GM12878 (cell line): ENCODE measurements around the gene XPO1. TPM values are rescaled to one million over a fixed set of nuclear protein-coding genes. Genes with fewer than 3 reads are reported as not detected.

Source experiments
- ATAC-seq: fragments of 200-7000 bp; cut with Tn5 transposase; 3 replicates; pipeline ENCODE4 v1.9.1; 2020; ENCODE audit warnings: mild to moderate bottlenecking, moderate library complexity
- BruUV-seq: library from RNA; stranded (reverse); fragments of 400-500 nt; replicated peaks from 2 replicates; lab custom pipeline; 2021; lab: Mats Ljungman, UMichigan
- CTCF ChIA-PET: fragments of 300-600 bp; sonication (Branson Sonifier 250); formaldehyde crosslinking; extraction: SDS; loops from one replicate; lab custom pipeline; 2021; ENCODE audit warnings: inconsistent platforms; lab: Yijun Ruan, JAX
- POLR2A ChIA-PET: fragments of 350-600 bp; formaldehyde crosslinking; extraction: SDS; loops from one replicate; lab custom pipeline; 2021; ENCODE audit warnings: inconsistent platforms; lab: Charles Lee
- RAD21 ChIA-PET: fragments of 300-600 bp; sonication (Branson Sonifier 250); formaldehyde crosslinking; loops from one replicate; lab custom pipeline; 2023; ENCODE audit warnings: antibody characterized with exemption; ENCODE audit not compliant: unreplicated experiment; lab: Charles Lee
- SMC1A ChIA-PET: fragments of 300-600 bp; sonication (Branson Sonifier 250); formaldehyde crosslinking; loops from one replicate; lab custom pipeline; 2023; ENCODE audit not compliant: unreplicated experiment, uncharacterized antibody; lab: Charles Lee
- DNase-seq: peaks from one replicate; pipeline ENCODE4 v3.0.0-alpha.2; 2011; ENCODE audit warnings: low read depth, low spot score
- FAIRE-seq: peaks from 3 replicates; lab custom pipeline; 2011; peaks lifted over from hg19 to GRCh38; lab: Jason Lieb, UNC
- H2AFZ ChIP-seq: 2 replicates; pipeline ENCODE4 v1.6.0; 2011; ENCODE audit warnings: low read depth, low read length, control low read depth; ENCODE audit not compliant: control insufficient read depth
- H3K27ac ChIP-seq: 2 replicates; pipeline ENCODE4 v1.5.1; 2011; ENCODE audit warnings: control low read depth; ENCODE audit not compliant: control insufficient read depth, insufficient read depth
- H3K27me3 ChIP-seq, 2 experiments: replicated peaks in 1 of 2; 2 replicates each; pipeline versions ENCODE4 v1.6.0 to v1.6.1; 2011; ENCODE audit warnings: low read length in 1 of 2; ENCODE audit not compliant: control insufficient read depth in 2 of 2, insufficient read depth in 2 of 2
- H3K36me3 ChIP-seq, 2 experiments: 2 replicates each; pipeline ENCODE4 v1.5.1; 2011; ENCODE audit warnings: low read length in 1 of 2; ENCODE audit not compliant: control insufficient read depth in 2 of 2, insufficient read depth in 2 of 2
- H3K4me1 ChIP-seq: 2 replicates; pipeline ENCODE4 v1.6.1; 2011; ENCODE audit warnings: mild to moderate bottlenecking, low read length, moderate library complexity, mixed read lengths; ENCODE audit not compliant: control insufficient read depth, insufficient read depth
- H3K4me2 ChIP-seq: 2 replicates; pipeline ENCODE4 v1.6.0; 2011; ENCODE audit warnings: control low read depth; ENCODE audit not compliant: control insufficient read depth, insufficient read depth
- H3K4me3 ChIP-seq: fragments of 200-600 bp; sonication (generic); 2 replicates; pipeline ENCODE4 v1.5.1; 2016
- H3K79me2 ChIP-seq: 2 replicates; pipeline ENCODE4 v1.6.0; 2011; ENCODE audit warnings: low read length; ENCODE audit not compliant: control insufficient read depth, insufficient read depth
- H3K9ac ChIP-seq: 2 replicates; pipeline ENCODE4 v1.8.0; 2011; ENCODE audit warnings: low read length, control low read depth, mixed read lengths; ENCODE audit not compliant: control insufficient read depth, insufficient read depth
- H3K9me3 ChIP-seq: replicated peaks from 3 replicates; pipeline ENCODE4 v1.5.1; 2011; ENCODE audit warnings: mild to moderate bottlenecking, low read length; ENCODE audit not compliant: control insufficient read depth, insufficient read depth
- H4K20me1 ChIP-seq: 2 replicates; pipeline ENCODE4 v1.6.0; 2011; ENCODE audit not compliant: control insufficient read depth, insufficient read depth
- ATF2 ChIP-seq: IDR thresholded peaks from 2 replicates; pipeline ENCODE4 v1.6.1; 2012; ENCODE audit warnings: low read length, inconsistent platforms
- CTCF ChIP-seq, 3 experiments: IDR thresholded peaks in 2 of 3; conservative IDR thresholded peaks in 1 of 3; 2 replicates each; pipeline ENCODE4 v1.5.1; 2011; ENCODE audit warnings: low read depth in 3 of 3, low read length in 3 of 3, mild to moderate bottlenecking in 3 of 3, control low read depth in 2 of 3, moderate library complexity in 2 of 3, inconsistent platforms in 1 of 3, mixed read lengths in 1 of 3; ENCODE audit not compliant: control insufficient read depth in 2 of 3, insufficient read depth in 1 of 3; ENCODE audit errors: extremely low read depth in 1 of 3
- RB1 ChIP-seq: fragments of 450-650 bp; formaldehyde crosslinking; IDR thresholded peaks from 2 replicates; pipeline ENCODE4 v1.6.1; 2017; ENCODE audit warnings: mild to moderate bottlenecking, borderline replicate concordance
- SP1 ChIP-seq: IDR thresholded peaks from one replicate; pipeline ENCODE4 v1.6.1; 2011; ENCODE audit warnings: low read depth, low read length
- TARDBP ChIP-seq: IDR thresholded peaks from 2 replicates; pipeline ENCODE4 v1.6.1; 2016; ENCODE audit warnings: borderline replicate concordance
- TCF12 ChIP-seq: IDR thresholded peaks from 2 replicates; pipeline ENCODE4 v1.6.1; 2011; ENCODE audit warnings: low read depth, mild to moderate bottlenecking, low read length
- ZNF622 ChIP-seq: fragments of 450-650 bp; IDR thresholded peaks from 2 replicates; pipeline ENCODE4 v1.6.1; 2017; ENCODE audit warnings: mild to moderate bottlenecking, inconsistent platforms
- WGBS: methylation state at CpG from one replicate; pipeline ENCODE4 v1.1.6; 2016; ENCODE audit warnings: low lambda C conversion rate; ENCODE audit not compliant: insufficient replicate concordance, insufficient coverage; ENCODE audit errors: missing lambda C conversion rate; 5-methylcytosine and 5-hydroxymethylcytosine counted together
- in situ Hi-C: fragments of 300-500 bp; cut with MboI; formaldehyde crosslinking; loops from 9 replicates; pipeline ENCODE4 v1.14.3; 2018; ENCODE audit warnings: mixed read lengths
- intact Hi-C: fragments of 100-400 bp; cut with micrococcal nuclease; formaldehyde crosslinking; loops from one replicate; pipeline ENCODE4 v1.14.2; 2022; ENCODE audit not compliant: unreplicated experiment
- polyA plus RNA-seq, 11 experiments: library from polyadenylated mRNA; depleted of rRNA in 4 of 11; unstranded in 6 of 11; stranded (reverse) in 5 of 11; fragments of >200 nt; fragmentation: Nextera tagmentation in 4 of 11; fragmentation: Illumina TruSeq in 1 of 11; extraction: Ambion mirVana in 4 of 11; extraction: Trizol in 1 of 11; gene quantifications; 1 replicate in 1 of 11; 2 replicates in 10 of 11; pipeline versions ENCODE4 v1.2.1 to v1.2.3, GENCODE V29; 2011 to 2016; ENCODE audit warnings: inconsistent platforms in 2 of 11, missing spikeins in 2 of 11, low read depth in 1 of 11
- total RNA-seq, 4 experiments: library from RNA; depleted of rRNA in 3 of 4; stranded (reverse); fragments of >200 nt in 3 of 4; fragmentation: Illumina TruSeq in 1 of 4; extraction: Trizol in 1 of 4; gene quantifications; 2 replicates each; pipeline versions ENCODE4 v1.2.1 to v1.2.3, GENCODE V29; 2013 to 2021
- TF ChIP-seq, protein P1 (sequence below): IDR thresholded peaks from 2 replicates; pipeline ENCODE4 v1.6.1; 2011; ENCODE audit warnings: borderline replicate concordance, low read depth, mild to moderate bottlenecking, moderate library complexity, mixed read lengths, low read length; ENCODE audit not compliant: insufficient read depth; ENCODE audit errors: extremely low read length
- TF ChIP-seq, protein P2 (sequence below): fragments of 450-650 bp; IDR thresholded peaks from 2 replicates; pipeline ENCODE4 v1.6.1; 2017; ENCODE audit warnings: mild to moderate bottlenecking, low read depth, inconsistent platforms; ENCODE audit not compliant: poor library complexity, severe bottlenecking
- TF ChIP-seq, protein P3 (sequence below): fragments of 450-650 bp; IDR thresholded peaks from 2 replicates; pipeline ENCODE4 v1.6.1; 2017; ENCODE audit warnings: mild to moderate bottlenecking

Gene XPO1
- total and polyA plus RNA-seq, 10 of the 15 experiments (the other 5 are each of a cell fraction or from before 2014, with no cell fraction given) = 57.3 to 216 (median 153) TPM

GRCh38 chr2:61492476-61492875 is 45.7 kb downstream of the XPO1 start:
- intact Hi-C loops = loop anchor here (10.0 kb wide), 1 partner anchor 382 kb away; no protein-coding TSS in a partner anchor
- no peak for FAIRE-seq
- Histone ChIP-seq H2AFZ (no peak overlapping the region), H3K36me3 (peaks cover 10 to 57% of the 10 kb centered on the region in 2 experiments), H3K4me2 (no peak overlapping the region), H3K79me2 (peaks cover 4% of the 10 kb centered on the region), H3K27me3 (no peaks in the 10 kb centered on the region), H3K4me3 (no peak overlapping the region), H3K4me1 (no peaks in the 10 kb centered on the region), H3K27ac (no peak overlapping the region), H3K9ac (no peak overlapping the region), H3K9me3 (no peaks in the 10 kb centered on the region), H4K20me1 (no peaks in the 10 kb centered on the region; the same call in 1 of the 2 replicates)
- no TSS peak for BruUV-seq
- WGBS = 95% methylated on average over 2 of the region's 2 CpGs
- no peak for DNase-seq
- TF ChIP-seq, protein P1, sequence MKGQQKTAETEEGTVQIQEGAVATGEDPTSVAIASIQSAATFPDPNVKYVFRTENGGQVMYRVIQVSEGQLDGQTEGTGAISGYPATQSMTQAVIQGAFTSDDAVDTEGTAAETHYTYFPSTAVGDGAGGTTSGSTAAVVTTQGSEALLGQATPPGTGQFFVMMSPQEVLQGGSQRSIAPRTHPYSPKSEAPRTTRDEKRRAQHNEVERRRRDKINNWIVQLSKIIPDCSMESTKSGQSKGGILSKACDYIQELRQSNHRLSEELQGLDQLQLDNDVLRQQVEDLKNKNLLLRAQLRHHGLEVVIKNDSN = no peak
- TF ChIP-seq, protein P2, sequence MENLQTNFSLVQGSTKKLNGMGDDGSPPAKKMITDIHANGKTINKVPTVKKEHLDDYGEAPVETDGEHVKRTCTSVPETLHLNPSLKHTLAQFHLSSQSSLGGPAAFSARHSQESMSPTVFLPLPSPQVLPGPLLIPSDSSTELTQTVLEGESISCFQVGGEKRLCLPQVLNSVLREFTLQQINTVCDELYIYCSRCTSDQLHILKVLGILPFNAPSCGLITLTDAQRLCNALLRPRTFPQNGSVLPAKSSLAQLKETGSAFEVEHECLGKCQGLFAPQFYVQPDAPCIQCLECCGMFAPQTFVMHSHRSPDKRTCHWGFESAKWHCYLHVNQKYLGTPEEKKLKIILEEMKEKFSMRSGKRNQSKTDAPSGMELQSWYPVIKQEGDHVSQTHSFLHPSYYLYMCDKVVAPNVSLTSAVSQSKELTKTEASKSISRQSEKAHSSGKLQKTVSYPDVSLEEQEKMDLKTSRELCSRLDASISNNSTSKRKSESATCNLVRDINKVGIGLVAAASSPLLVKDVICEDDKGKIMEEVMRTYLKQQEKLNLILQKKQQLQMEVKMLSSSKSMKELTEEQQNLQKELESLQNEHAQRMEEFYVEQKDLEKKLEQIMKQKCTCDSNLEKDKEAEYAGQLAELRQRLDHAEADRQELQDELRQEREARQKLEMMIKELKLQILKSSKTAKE = no peak
- TF ChIP-seq ATF2 = no peak
- no peak for TF ChIP-seq ZNF622
- no peak for TF ChIP-seq CTCF (IDR thresholded peaks at IDR 0.05 in 2 of 3, conservative IDR thresholded peaks at IDR 0.05 in 1 of 3; ENCODE audit: control insufficient read depth in 2 of 3, extremely low read depth in 1 of 3, insufficient read depth in 1 of 3, low read depth in 3 of 3, low read length in 3 of 3)
- TF ChIP-seq RB1 = no peak
- no peak for TF ChIP-seq TARDBP
- TF ChIP-seq, protein P3, sequence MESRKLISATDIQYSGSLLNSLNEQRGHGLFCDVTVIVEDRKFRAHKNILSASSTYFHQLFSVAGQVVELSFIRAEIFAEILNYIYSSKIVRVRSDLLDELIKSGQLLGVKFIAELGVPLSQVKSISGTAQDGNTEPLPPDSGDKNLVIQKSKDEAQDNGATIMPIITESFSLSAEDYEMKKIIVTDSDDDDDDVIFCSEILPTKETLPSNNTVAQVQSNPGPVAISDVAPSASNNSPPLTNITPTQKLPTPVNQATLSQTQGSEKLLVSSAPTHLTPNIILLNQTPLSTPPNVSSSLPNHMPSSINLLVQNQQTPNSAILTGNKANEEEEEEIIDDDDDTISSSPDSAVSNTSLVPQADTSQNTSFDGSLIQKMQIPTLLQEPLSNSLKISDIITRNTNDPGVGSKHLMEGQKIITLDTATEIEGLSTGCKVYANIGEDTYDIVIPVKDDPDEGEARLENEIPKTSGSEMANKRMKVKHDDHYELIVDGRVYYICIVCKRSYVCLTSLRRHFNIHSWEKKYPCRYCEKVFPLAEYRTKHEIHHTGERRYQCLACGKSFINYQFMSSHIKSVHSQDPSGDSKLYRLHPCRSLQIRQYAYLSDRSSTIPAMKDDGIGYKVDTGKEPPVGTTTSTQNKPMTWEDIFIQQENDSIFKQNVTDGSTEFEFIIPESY = no peak
- no peak for TF ChIP-seq TCF12
- TF ChIP-seq SP1 = no peak
- ChIA-PET CTCF (interaction anchor here (0.7 to 3.1 kb wide), 3 partner anchors 12 to 485 kb away, joined by 3 to 16 read pairs (median 3); no protein-coding TSS in a partner anchor), POLR2A (interaction anchor here (0.6 kb wide), 1 partner anchor 303 kb away, joined by 3 read pairs; no protein-coding TSS in a partner anchor), SMC1A (interaction anchor here (1.6 to 2.6 kb wide), 3 partner anchors 15 to 71 kb away, joined by 4 to 9 read pairs (median 5); no protein-coding TSS in a partner anchor), RAD21 (interaction anchor here (1.5 kb wide), 1 partner anchor 167 kb away, joined by 3 read pairs; no protein-coding TSS in a partner anchor)
- in situ Hi-C loops = no loop called here
- ATAC-seq = no peak
